HG03097 (cell line): ENCODE results near the gene CXorf58.
"Not testable (repeated sequence)": the region's sequence is repeated elsewhere in the genome, so short reads cannot be mapped to it uniquely, and the experiment has no call there.

Experiments used
- ATAC-seq: cut with Tn5 transposase; IDR thresholded peaks from one replicate; pipeline ENCODE4 v1.9.1; 2021; ENCODE audit not compliant: unreplicated experiment, low FRiP score

Gene CXorf58

DNA sequence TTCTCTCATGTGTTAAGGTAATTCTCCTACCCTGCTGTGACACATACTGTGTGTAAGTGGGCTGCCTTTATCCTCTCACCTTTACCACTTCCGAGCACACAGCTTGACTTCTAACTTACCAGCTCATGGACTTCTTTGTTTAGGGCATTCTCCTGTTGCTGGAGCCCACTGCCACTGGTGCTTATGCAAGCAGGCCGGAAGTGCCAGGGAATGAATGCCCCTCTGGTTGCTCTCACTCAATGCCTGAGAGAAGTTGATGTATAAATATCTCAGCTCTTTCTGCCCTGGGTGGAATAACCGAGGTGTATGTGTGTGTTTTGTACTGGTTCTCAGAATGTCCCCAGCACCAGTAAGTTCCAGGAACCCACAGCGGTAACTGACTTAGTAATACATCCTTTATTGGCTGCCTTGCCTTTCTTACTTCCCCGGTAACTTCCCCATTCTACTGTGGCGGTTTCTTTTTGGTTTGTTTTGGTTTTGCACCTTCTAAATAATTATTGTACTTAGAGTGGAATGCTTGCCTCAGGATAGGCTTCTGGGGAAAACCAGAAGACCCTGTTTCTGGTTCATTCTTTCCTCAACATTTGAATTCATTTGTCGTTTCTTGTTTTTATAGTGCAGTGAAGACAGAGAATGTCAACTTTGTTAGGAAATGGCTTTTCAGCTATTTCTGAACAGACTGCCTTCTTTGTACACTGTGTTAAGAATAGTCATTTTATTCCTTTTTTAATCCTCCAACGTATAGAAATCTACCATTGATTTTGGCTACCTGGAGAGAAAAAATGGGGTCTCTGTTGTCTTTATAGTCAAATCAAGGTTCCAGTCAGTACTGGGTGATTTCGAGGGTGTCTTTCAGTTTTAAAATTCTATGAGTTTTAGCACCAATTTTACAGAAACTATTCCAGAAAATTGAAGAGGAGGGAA, 45.4 kb downstream of the CXorf58 start:
- peak; percentile 72 for ATAC-seq

DNA sequence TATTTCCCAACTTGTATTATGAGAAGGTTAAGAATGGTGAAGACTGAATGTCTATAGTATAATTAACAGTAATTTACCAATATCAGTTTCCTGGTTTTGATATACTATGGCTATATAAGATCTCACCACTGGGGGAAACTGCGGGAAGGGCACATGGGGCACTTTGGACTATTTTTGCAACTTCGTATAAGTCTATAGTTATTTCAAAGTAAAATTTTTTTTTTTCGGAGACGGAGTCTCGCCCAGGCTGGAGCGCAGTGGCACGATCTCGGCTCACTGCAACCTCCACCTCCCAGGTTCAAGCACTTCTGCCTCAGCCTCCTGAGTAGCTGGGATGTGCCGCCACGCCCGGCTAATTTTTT, 46.1 kb downstream of the CXorf58 start:
- no peak for ATAC-seq

GRCh38 chrX:23954396-23954795, 46.6 kb downstream of the CXorf58 start:
- ATAC-seq, result no peak

- no peak for ATAC-seq
Observed at GRCh38 chrX:23959781-23960180, 52.0 kb downstream of the CXorf58 start.

DNA sequence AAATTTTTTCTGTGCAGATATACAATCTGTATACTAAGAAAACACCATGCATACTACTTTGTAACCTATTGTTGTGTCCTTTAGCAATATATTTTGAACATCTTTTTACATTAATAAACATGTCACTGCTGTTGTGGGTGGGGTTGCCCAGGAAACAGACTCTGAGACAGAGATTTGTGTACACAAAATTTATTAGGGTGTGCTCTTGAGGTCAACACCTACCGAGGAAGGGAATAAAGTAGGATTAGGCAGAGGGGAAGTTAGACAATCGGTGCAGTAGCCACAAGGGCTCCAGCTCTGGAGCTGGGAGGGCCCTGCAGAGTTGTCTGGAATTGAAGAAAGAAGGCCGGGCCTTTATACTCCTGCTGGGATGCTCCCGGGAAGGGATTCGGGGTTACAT, 56.4 kb downstream of the CXorf58 start:
- ATAC-seq, result no peak

- not testable (repeated sequence) for ATAC-seq
Observed at GRCh38 chrX:23965630-23966029, 57.8 kb downstream of the CXorf58 start.

- no peak for ATAC-seq
Observed at GRCh38 chrX:23978491-23978890, 70.7 kb downstream of the CXorf58 start.

GRCh38 chrX:23980011-23980441, 72.2 kb downstream of the CXorf58 start:
- ATAC-seq, result no peak

- ATAC-seq, result no peak
Observed at GRCh38 chrX:23981222-23981621, 73.4 kb downstream of the CXorf58 start.

DNA sequence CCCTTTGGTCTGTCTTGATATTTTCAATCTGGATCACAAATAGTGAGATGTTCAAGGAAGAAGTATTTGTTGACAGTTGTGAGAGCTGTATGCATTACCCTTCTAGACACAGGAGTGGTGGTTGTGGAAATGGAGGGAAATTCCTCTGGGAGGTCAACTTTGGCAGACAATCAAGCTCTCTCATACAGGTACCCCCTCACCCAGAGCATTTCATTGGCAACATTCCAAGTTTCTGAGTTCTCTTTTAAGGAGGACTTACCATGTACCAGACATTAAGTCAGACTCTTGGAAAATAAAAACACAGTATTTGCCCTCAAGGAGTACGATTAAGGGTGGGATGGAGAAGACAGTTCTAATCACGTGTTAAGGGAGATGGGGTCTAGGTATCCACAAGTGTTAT, 73.9 kb downstream of the CXorf58 start:
- no peak for ATAC-seq

DNA sequence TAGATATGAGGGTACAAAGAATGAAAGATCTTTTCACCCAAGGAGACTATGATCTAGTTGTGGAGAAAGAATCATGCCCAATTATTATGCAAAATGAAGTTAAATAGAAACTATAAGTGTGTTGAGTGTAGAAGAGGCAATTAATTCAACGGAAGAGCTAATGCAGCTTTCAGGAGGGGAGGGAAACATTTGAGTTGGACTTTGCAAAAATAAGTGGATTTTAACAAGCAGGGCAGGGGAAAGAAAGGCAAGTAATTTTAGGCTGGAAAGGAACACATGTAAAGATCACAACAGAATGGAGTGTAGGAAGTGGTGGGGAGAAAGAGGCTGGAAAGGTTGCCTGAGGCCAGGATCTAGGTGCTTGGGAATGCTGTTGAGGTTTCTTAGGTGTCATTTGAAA, 75.1 kb downstream of the CXorf58 start:
- ATAC-seq, result no peak
